CD4-positive, alpha-beta T cell treated with Interleukin-1 beta for 1 hour (primary cell): ENCODE results near the gene SLC25A5.

Source experiments
- DNase-seq, 2 donors: peaks; one replicate each; pipeline ENCODE4 v3.0.0-alpha.2; 2020 to 2022

The SLC25A5 gene

GRCh38 chrX:119512146-119512800 is 44.0 kb downstream of the SLC25A5 start:
- DNase-seq: peak; percentile 17 to 32

GRCh38 chrX:119516157-119516702 is 48.0 kb downstream of the SLC25A5 start:
- DNase-seq: peak; percentile 57 to 68

- DNase-seq: no peak
These were observed 50.1 kb downstream of the SLC25A5 start for GRCh38 chrX:119518371-119518770.
